SK-N-SH (cell line): ENCODE measurements around the gene CTSH. TPM values are rescaled to one million over a fixed set of nuclear protein-coding genes. Genes with fewer than 3 reads are reported as not detected.

Experiments
- CTCF ChIA-PET: fragments of 300-600, 350-600 bp; formaldehyde crosslinking; extraction: SDS; loops from one replicate; lab custom pipeline; 2021; lab: Yijun Ruan, JAX
- POLR2A ChIA-PET: fragments of 350-600 bp; sonication (Branson Sonifier 250); formaldehyde crosslinking; extraction: SDS; loops from one replicate; lab custom pipeline; 2020; ENCODE audit warnings: antibody characterized with exemption, inconsistent platforms; lab: Yijun Ruan, JAX
- DNase-seq: peaks from one replicate; pipeline ENCODE4 v3.0.0; 2012
- H2AFZ ChIP-seq: fragments of 200-600 bp; sonication (generic); 2 replicates; pipeline ENCODE4 v1.8.1; 2016; ENCODE audit warnings: antibody characterized with exemption, mild to moderate bottlenecking, low read depth
- H3F3A ChIP-seq: fragments of 200-600 bp; sonication (generic); replicated peaks from 2 replicates; pipeline ENCODE3; 2016; ENCODE audit warnings: antibody characterized with exemption, mild to moderate bottlenecking; ENCODE audit not compliant: insufficient read depth
- H3K27ac ChIP-seq, 2 experiments: fragments of 200-500 bp in 1 of 2; fragments of 200-600 bp in 1 of 2; sonication (Bioruptor generic) in 1 of 2; sonication (generic), shearing (Covaris generic) in 1 of 2; 2 replicates each; pipeline versions ENCODE4 v1.5.1 to v1.6.1; 2014 to 2016; ENCODE audit warnings: low read depth in 2 of 2, inconsistent platforms in 1 of 2, low read length in 1 of 2, mild to moderate bottlenecking in 1 of 2, mixed read lengths in 1 of 2
- H3K27me3 ChIP-seq: fragments of 200-600 bp; sonication (generic), shearing (Covaris generic); 2 replicates; pipeline ENCODE4 v1.6.1; 2016; ENCODE audit warnings: mixed run types; ENCODE audit not compliant: insufficient read depth
- H3K36me3 ChIP-seq, 2 experiments: fragments of 200-500 bp in 1 of 2; fragments of 200-600 bp in 1 of 2; sonication (Bioruptor generic) in 1 of 2; sonication (generic) in 1 of 2; replicated peaks in 1 of 2; 2 replicates each; pipeline versions ENCODE3 to v1.5.1; 2014 to 2016; ENCODE audit warnings: low read length in 1 of 2, mild to moderate bottlenecking in 1 of 2; ENCODE audit not compliant: insufficient read depth in 2 of 2, control insufficient read depth in 1 of 2
- H3K4me1 ChIP-seq, 2 experiments: fragments of 200-500 bp in 1 of 2; fragments of 200-600 bp in 1 of 2; sonication (Bioruptor generic) in 1 of 2; sonication (generic), shearing (Covaris generic) in 1 of 2; 2 replicates each; pipeline versions ENCODE4 v1.5.1 to v1.6.1; 2014 to 2016; ENCODE audit warnings: low read depth in 1 of 2, low read length in 1 of 2, mixed run types in 1 of 2; ENCODE audit not compliant: insufficient read depth in 2 of 2, control insufficient read depth in 1 of 2
- H3K4me2 ChIP-seq: fragments of 200-600 bp; sonication (generic), shearing (Covaris generic); 2 replicates; pipeline ENCODE4 v1.6.1; 2017; ENCODE audit warnings: mixed run types
- H3K4me3 ChIP-seq, 2 experiments: fragments of 200-500 bp in 1 of 2; fragments of 200-600 bp in 1 of 2; sonication (Bioruptor generic) in 1 of 2; sonication (generic), shearing (Covaris generic) in 1 of 2; 2 replicates each; pipeline versions ENCODE4 v1.5.1 to v1.8.1; 2014 to 2016; ENCODE audit warnings: low read depth in 2 of 2, inconsistent platforms in 1 of 2, low read length in 1 of 2, mild to moderate bottlenecking in 1 of 2, mixed read lengths in 1 of 2, moderate library complexity in 1 of 2
- H3K79me2 ChIP-seq: fragments of 200-600 bp; sonication (generic); 2 replicates; pipeline ENCODE4 v1.8.1; 2017; ENCODE audit warnings: mild to moderate bottlenecking; ENCODE audit not compliant: insufficient read depth
- H3K9ac ChIP-seq: fragments of 200-600 bp; sonication (generic); 2 replicates; pipeline ENCODE4 v1.6.1; 2017; ENCODE audit warnings: mixed run types
- H3K9me2 ChIP-seq: fragments of 200-600 bp; sonication (generic); 2 replicates; pipeline ENCODE4 v1.6.1; 2017; ENCODE audit warnings: mixed run types
- H3K9me3 ChIP-seq: fragments of 200-600 bp; sonication (generic); 2 replicates; pipeline ENCODE4 v1.6.1; 2017; ENCODE audit warnings: mixed run types, mild to moderate bottlenecking, moderate library complexity
- H4K20me1 ChIP-seq: fragments of 200-600 bp; sonication (generic); 2 replicates; pipeline ENCODE4 v1.6.1; 2017; ENCODE audit warnings: mild to moderate bottlenecking, mixed run types; ENCODE audit not compliant: insufficient read depth
- CHD2 ChIP-seq: fragments of 150-350 bp; IDR thresholded peaks from 2 replicates; pipeline ENCODE4 v1.6.1; 2018; ENCODE audit warnings: low read length; ENCODE audit not compliant: partially characterized antibody
- EP300 ChIP-seq, 2 experiments: IDR thresholded peaks; 2 replicates each; pipeline versions ENCODE4 v1.4.0 to v1.6.1; 2012; ENCODE audit warnings: borderline replicate concordance in 1 of 2, low read depth in 1 of 2, low read length in 1 of 2
- EZH2phosphoT487 ChIP-seq: fragments of 200-600 bp; sonication (generic); IDR thresholded peaks from 2 replicates; pipeline ENCODE4 v1.6.1; 2017; ENCODE audit warnings: low read depth, mixed run types, mild to moderate bottlenecking, antibody characterized with exemption, moderate library complexity, borderline replicate concordance
- FOXJ3 ChIP-seq: sonication (generic); formaldehyde crosslinking; IDR thresholded peaks from 2 replicates; pipeline ENCODE4 v1.5.1; 2020; ENCODE audit warnings: mild to moderate bottlenecking, missing genetic modification reagents
- GATA2 ChIP-seq: sonication (generic); formaldehyde crosslinking; IDR thresholded peaks from 2 replicates; pipeline ENCODE4 v1.5.0; 2020; ENCODE audit warnings: mild to moderate bottlenecking, missing genetic modification reagents
- NFIC ChIP-seq: IDR thresholded peaks from 2 replicates; pipeline ENCODE4 v1.4.0; 2012; ENCODE audit warnings: borderline replicate concordance
- POLR2AphosphoS5 ChIP-seq: IDR thresholded peaks from 2 replicates; pipeline ENCODE4 v1.6.1; 2012; ENCODE audit warnings: low read depth, low read length
- REST ChIP-seq: IDR thresholded peaks from 2 replicates; pipeline ENCODE4 v1.6.1; 2012; ENCODE audit warnings: mild to moderate bottlenecking, low read depth, low read length, moderate library complexity
- SIN3A ChIP-seq: IDR thresholded peaks from 2 replicates; pipeline ENCODE4 v1.6.1; 2012; ENCODE audit warnings: low read depth, mild to moderate bottlenecking, low read length, moderate library complexity, borderline replicate concordance
- SMC3 ChIP-seq: IDR thresholded peaks from 2 replicates; pipeline ENCODE4 v1.6.1; 2012; ENCODE audit warnings: low read depth, low read length, improper control_type of control experiment
- TEAD4 ChIP-seq: IDR thresholded peaks from 2 replicates; pipeline ENCODE4 v1.4.0; 2012; ENCODE audit warnings: mild to moderate bottlenecking, borderline replicate concordance; ENCODE audit not compliant: insufficient read depth
- YY1 ChIP-seq: IDR thresholded peaks from 2 replicates; pipeline ENCODE4 v1.4.0; 2012; ENCODE audit warnings: low read depth, mild to moderate bottlenecking
- WGBS: methylation state at CpG from one replicate; pipeline ENCODE4 v1.1.6; 2017; ENCODE audit warnings: low lambda C conversion rate; 5-methylcytosine and 5-hydroxymethylcytosine counted together
- polyA plus RNA-seq, 3 experiments: library from polyadenylated mRNA; depleted of rRNA; stranded (reverse); fragments of >200 nt; gene quantifications; 2 replicates each; pipeline ENCODE4 v1.2.3, GENCODE V29; 2012
- TF ChIP-seq, protein P1 (sequence below): fragments of 200-600 bp; sonication (generic); IDR thresholded peaks from 2 replicates; pipeline ENCODE4 v1.6.1; 2017; ENCODE audit warnings: antibody characterized with exemption, mild to moderate bottlenecking, moderate library complexity
- TF ChIP-seq, protein P2 (sequence below): IDR thresholded peaks from 2 replicates; pipeline ENCODE4 v1.4.0; 2012; ENCODE audit warnings: low read depth
- TF ChIP-seq, protein P3 (sequence below): IDR thresholded peaks from 2 replicates; pipeline ENCODE4; 2012

Gene CTSH
- polyA plus RNA-seq, 1 of the 3 experiments (the other 2 are of a cell fraction), result 22.7 TPM

DNA sequence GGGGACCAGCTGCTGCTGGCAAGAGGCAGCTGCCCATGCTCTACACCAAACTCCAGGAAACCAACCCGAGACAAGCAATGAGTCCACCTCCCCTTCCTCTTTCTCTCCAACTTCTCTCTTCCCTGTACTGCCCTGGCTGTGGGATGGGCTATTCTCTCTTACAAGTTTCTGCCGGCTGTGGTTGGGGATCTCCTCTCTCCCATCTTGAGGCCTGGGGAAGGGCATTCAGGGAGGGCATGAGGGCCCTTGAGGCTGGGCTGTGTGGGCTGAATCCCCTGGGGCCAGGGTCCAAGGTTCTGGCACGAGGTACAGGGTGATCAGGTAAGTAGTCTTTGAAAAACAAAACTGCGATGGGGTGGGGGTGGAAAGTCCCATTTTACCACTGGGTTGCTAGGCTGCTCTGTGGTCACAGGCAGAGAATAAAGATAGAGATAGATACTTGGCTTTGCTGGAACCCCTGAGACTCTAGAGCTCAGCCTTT is 32.3 kb upstream of the CTSH start:
- H3K27ac ChIP-seq, result no peak overlapping the region
- H4K20me1 ChIP-seq, result no peaks in the 10 kb centered on the region
- TF ChIP-seq POLR2AphosphoS5, result no peak
- no peak for TF ChIP-seq SMC3
- no peak for TF ChIP-seq NFIC
- H3K4me2 ChIP-seq, result no peak overlapping the region
- no peaks in the 10 kb centered on the region for H3K9me2 ChIP-seq
- H2AFZ ChIP-seq, result no peak overlapping the region
- no peaks in the 10 kb centered on the region for H3F3A ChIP-seq
- H3K4me3 ChIP-seq, result no peak overlapping the region
- no peak for DNase-seq
- no peak overlapping the region for H3K9ac ChIP-seq
- peaks cover 0 to 6% of the 10 kb centered on the region in 2 experiments; a peak in 1 of 4 replicates for H3K4me1 ChIP-seq
- H3K9me3 ChIP-seq, result no peaks in the 10 kb centered on the region
- H3K27me3 ChIP-seq, result no peaks in the 10 kb centered on the region
- WGBS, result 72% methylated on average over 4 of the region's 4 CpGs
- H3K79me2 ChIP-seq, result no peaks in the 10 kb centered on the region
- CTCF ChIA-PET, result interaction anchor here (1.4 to 8.2 kb wide), 3 partner anchors 21 to 207 kb away, joined by 4 to 79 read pairs (median 4); no protein-coding TSS in a partner anchor
- POLR2A ChIA-PET, result no interaction called here
- no peaks in the 10 kb centered on the region for H3K36me3 ChIP-seq

GRCh38 chr15:78976691-78977090 is 31.8 kb upstream of the CTSH start:
- WGBS, result 84% methylated on average over 5 of the region's 7 CpGs

More at GRCh38 chr15:78976691-78977090, 31.8 kb upstream of the CTSH start:
- Histone ChIP-seq H3K4me2 (no peak overlapping the region), H3K36me3 (no peaks in the 10 kb centered on the region), H4K20me1 (no peaks in the 10 kb centered on the region), H3K9me2 (no peaks in the 10 kb centered on the region), H3K27me3 (no peaks in the 10 kb centered on the region), H2AFZ (no peak overlapping the region), H3F3A (no peaks in the 10 kb centered on the region), H3K4me1 (peaks cover 0 to 6% of the 10 kb centered on the region in 2 experiments; a peak in 1 of 4 replicates), H3K9ac (no peak overlapping the region), H3K9me3 (no peaks in the 10 kb centered on the region), H3K79me2 (no peaks in the 10 kb centered on the region), H3K4me3 (no peak overlapping the region), H3K27ac (no peak overlapping the region)
- TF ChIP-seq SIN3A, result no peak
- no peak for TF ChIP-seq GATA2
- TF ChIP-seq CHD2, result no peak
- no peak for TF ChIP-seq EP300 (IDR thresholded peaks at IDR 0.05; ENCODE audit: borderline replicate concordance in 1 of 2, low read depth in 1 of 2, low read length in 1 of 2)
- TF ChIP-seq TEAD4, result no peak
- TF ChIP-seq REST, result no peak
- TF ChIP-seq EZH2phosphoT487, result no peak
- TF ChIP-seq YY1, result no peak
- TF ChIP-seq, protein P1, sequence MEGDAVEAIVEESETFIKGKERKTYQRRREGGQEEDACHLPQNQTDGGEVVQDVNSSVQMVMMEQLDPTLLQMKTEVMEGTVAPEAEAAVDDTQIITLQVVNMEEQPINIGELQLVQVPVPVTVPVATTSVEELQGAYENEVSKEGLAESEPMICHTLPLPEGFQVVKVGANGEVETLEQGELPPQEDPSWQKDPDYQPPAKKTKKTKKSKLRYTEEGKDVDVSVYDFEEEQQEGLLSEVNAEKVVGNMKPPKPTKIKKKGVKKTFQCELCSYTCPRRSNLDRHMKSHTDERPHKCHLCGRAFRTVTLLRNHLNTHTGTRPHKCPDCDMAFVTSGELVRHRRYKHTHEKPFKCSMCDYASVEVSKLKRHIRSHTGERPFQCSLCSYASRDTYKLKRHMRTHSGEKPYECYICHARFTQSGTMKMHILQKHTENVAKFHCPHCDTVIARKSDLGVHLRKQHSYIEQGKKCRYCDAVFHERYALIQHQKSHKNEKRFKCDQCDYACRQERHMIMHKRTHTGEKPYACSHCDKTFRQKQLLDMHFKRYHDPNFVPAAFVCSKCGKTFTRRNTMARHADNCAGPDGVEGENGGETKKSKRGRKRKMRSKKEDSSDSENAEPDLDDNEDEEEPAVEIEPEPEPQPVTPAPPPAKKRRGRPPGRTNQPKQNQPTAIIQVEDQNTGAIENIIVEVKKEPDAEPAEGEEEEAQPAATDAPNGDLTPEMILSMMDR, result no peak
- TF ChIP-seq, protein P2, sequence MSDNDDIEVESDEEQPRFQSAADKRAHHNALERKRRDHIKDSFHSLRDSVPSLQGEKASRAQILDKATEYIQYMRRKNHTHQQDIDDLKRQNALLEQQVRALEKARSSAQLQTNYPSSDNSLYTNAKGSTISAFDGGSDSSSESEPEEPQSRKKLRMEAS, result no peak
- no peak for TF ChIP-seq FOXJ3
- no peak for TF ChIP-seq SMC3
- TF ChIP-seq, protein P3, sequence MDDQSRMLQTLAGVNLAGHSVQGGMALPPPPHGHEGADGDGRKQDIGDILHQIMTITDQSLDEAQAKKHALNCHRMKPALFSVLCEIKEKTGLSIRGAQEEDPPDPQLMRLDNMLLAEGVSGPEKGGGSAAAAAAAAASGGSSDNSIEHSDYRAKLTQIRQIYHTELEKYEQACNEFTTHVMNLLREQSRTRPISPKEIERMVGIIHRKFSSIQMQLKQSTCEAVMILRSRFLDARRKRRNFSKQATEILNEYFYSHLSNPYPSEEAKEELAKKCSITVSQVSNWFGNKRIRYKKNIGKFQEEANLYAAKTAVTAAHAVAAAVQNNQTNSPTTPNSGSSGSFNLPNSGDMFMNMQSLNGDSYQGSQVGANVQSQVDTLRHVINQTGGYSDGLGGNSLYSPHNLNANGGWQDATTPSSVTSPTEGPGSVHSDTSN, result no peak
- CTCF ChIA-PET, result interaction anchor here (1.4 to 8.2 kb wide), 2 partner anchors 68 to 208 kb away, joined by 4 to 79 read pairs; no protein-coding TSS in a partner anchor
- POLR2A ChIA-PET, result no interaction called here
- DNase-seq, result no peak
